Measurements from ENCODE around the gene PSME3IP1. TPM values are rescaled to one million over a fixed set of nuclear protein-coding genes. Genes with fewer than 3 reads are reported as not detected.

PSME3IP1 gene, protein sequence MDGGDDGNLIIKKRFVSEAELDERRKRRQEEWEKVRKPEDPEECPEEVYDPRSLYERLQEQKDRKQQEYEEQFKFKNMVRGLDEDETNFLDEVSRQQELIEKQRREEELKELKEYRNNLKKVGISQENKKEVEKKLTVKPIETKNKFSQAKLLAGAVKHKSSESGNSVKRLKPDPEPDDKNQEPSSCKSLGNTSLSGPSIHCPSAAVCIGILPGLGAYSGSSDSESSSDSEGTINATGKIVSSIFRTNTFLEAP
- 79.8 TPM for total RNA-seq
- long read RNA-seq, transcript FAM192A-201 (7 exons, 2,848 nt) = major isoform, 12 of 67 reads
- long read RNA-seq, transcript FAM192A-218 (7 exons, 1,086 nt) = minor isoform, 7 of 67 reads
- long read RNA-seq, partial matches to known transcripts = 16 of 67 reads
- long read RNA-seq, other reads (novel, unspliced or antisense) = 31 of 67 reads

DNA sequence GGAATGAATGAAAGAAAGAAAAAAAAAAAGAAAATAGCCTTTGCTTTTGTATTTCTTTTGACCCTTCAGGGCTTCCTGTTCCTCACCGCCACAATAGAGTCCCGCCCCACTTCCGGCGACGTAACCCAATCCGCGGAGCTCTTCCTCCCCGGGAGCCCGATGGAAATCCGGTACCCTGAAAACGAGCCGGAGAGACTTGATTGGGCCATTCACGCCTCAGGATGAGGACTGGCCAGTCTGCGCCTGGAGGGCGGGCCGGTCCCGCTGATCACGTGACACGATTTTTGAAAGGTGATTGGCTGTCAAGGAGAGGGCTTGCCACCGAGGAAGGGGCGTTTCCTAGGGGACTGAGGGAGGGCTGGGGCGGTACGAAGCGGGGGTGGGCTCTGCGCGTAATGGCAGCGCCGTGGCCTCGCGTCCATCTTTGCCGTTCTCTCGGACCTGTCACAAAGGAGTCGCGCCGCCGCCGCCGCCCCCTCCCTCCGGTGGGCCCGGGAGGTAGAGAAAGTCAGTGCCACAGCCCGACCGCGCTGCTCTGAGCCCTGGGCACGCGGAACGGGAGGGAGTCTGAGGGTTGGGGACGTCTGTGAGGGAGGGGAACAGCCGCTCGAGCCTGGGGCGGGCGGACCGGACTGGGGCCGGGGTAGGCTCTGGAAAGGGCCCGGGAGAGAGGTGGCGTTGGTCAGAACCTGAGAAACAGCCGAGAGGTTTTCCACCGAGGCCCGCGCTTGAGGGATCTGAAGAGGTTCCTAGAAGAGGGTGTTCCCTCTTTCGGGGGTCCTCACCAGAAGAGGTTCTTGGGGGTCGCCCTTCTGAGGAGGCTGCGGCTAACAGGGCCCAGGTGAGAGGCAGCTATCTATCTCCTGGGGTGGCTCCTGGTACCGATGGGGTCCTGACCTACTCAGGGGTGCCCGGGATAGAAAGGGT lies at the start of gene PSME3IP1, which contains the start of gene RSPRY1:
Gene PSME3IP1, minus strand, starts transcription at position 95 of the 927 bp plus-strand sequence. CDS start 12,185 bp downstream, outside the sequence.
Gene RSPRY1, plus strand, starts transcription at position 385 of the 927 bp plus-strand sequence. CDS start 18,330 bp downstream, outside the sequence.
- ATAC-seq (peak; percentile 97 to 98), DNase-seq (peak; percentile 98)
- H3K27me3 ChIP-seq (ENCODE audit: low read depth) = no peaks in the 10 kb centered on the region
- TF ChIP-seq, protein P1, sequence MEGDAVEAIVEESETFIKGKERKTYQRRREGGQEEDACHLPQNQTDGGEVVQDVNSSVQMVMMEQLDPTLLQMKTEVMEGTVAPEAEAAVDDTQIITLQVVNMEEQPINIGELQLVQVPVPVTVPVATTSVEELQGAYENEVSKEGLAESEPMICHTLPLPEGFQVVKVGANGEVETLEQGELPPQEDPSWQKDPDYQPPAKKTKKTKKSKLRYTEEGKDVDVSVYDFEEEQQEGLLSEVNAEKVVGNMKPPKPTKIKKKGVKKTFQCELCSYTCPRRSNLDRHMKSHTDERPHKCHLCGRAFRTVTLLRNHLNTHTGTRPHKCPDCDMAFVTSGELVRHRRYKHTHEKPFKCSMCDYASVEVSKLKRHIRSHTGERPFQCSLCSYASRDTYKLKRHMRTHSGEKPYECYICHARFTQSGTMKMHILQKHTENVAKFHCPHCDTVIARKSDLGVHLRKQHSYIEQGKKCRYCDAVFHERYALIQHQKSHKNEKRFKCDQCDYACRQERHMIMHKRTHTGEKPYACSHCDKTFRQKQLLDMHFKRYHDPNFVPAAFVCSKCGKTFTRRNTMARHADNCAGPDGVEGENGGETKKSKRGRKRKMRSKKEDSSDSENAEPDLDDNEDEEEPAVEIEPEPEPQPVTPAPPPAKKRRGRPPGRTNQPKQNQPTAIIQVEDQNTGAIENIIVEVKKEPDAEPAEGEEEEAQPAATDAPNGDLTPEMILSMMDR (IDR thresholded peaks at IDR 0.05) = no peak
- no peaks in the 10 kb centered on the region for H3K9me3 ChIP-seq
- no peaks in the 10 kb centered on the region for H3K36me3 ChIP-seq
- H3K27ac ChIP-seq = peak within 1 kb of the TSS; percentile 91
- intact Hi-C loops (cut with DNase I) = no loop called here
- H3K4me3 ChIP-seq = peak within 1 kb of the TSS; percentile 93
- peaks cover 29% of the 10 kb centered on the region for H3K4me1 ChIP-seq

DNA sequence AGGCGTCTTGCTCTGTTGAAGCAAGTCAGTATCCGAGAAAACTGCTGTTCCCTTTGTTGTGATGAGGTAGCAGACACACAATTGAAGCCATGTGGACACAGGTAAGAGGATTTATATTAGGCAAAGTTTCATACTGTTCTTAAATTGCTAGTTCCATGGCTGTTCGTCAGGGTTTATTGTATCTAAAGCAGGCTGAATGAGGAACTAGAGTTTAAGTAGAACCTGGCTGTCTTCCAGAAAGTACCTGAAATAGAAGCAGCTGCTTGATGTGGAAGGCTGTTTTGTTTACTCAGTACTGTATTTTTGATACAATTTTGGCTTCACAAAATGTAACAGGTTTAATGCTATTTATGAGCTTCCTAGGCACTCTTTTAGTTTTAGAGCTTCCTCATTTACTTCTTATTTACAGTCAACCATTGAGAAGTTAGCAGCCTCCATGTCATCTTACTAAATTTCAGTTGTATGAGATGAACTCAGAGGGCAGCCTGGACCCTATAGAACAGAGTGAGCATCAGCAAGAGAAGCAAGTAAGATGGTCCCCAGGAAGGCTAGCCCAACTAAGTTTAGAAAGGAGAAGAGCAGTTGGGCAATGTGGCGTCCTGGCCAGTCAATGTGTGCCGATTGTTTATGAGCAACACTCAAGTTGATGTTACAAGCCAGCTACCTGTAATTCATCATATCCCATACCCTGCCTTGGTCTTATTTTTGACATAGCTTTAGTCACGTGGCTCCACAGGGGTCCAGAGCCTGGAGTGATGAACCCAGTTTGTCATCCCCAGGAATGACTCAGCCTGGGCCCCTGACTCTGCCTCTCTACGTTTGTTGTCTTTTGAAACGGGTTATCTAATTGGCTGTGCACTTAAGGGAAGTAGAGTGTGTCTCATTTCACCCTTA lies 49.5 kb upstream of the PSME3IP1 start:
- ATAC-seq (peak; percentile 57 to 80), DNase-seq (no peak)
- Histone ChIP-seq H3K9me3 (no peaks in the 10 kb centered on the region), H3K27ac (no peak overlapping the region), H3K27me3 (ENCODE audit: low read depth) (no peaks in the 10 kb centered on the region), H3K4me3 (no peak overlapping the region), H3K36me3 (peaks cover 94% of the 10 kb centered on the region), H3K4me1 (peaks cover 11% of the 10 kb centered on the region)
- TF ChIP-seq, protein P1 (IDR thresholded peaks at IDR 0.05) = no peak
- intact Hi-C loops (cut with DNase I) = no loop called here

GRCh38 chr16:57234707-57235092 lies 48.9 kb upstream of the PSME3IP1 start:
- Histone ChIP-seq H3K4me3 (no peak overlapping the region), H3K27me3 (ENCODE audit: low read depth) (no peaks in the 10 kb centered on the region), H3K4me1 (peaks cover 11% of the 10 kb centered on the region), H3K27ac (no peak overlapping the region), H3K9me3 (no peaks in the 10 kb centered on the region), H3K36me3 (peaks cover 94% of the 10 kb centered on the region)
- DNase-seq (no peak), ATAC-seq (no peak)
- intact Hi-C loops (cut with DNase I) = no loop called here
- TF ChIP-seq, protein P1 (IDR thresholded peaks at IDR 0.05) = no peak

DNA sequence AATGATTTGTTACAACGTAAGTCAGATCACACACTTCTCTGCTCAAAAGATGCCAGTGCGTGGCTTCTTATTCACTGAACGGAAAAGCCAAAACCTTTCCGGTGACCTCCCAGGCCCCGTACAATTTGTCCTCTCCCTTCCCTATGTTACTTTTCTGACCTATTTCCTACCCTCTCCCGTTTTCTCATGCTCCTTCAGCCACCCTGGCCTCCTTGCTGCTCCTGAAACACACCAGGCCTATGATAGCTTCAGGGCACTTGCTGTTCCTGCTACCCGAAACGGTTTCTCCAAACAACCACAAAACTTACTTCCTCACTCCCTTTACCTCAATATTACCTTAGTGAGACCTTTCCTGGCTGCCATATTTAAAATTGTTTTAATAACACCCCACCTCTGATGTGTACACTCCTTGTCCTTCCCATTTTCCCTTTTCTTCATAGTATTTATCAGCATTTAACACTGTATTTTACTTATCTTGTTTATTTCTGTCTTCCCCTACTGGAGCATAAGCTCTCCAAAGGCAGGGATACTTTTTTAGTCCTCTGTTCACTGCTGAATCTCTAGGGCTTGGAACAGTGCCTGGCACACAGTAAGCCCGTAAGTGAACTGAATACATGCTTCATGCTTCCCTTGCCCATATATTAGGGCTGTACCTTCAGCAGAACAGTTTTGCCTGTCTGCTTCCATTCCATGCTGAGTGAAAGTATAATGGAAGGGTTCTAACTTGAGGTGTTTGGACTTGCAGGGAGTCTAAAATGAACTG lies 48.3 kb upstream of the PSME3IP1 start:
- no peak for ATAC-seq
- peaks cover 11% of the 10 kb centered on the region for H3K4me1 ChIP-seq
- peaks cover 94% of the 10 kb centered on the region for H3K36me3 ChIP-seq
- intact Hi-C loops (cut with DNase I) = no loop called here
- DNase-seq = no peak
- no peak overlapping the region for H3K4me3 ChIP-seq
- no peaks in the 10 kb centered on the region for H3K9me3 ChIP-seq
- no peaks in the 10 kb centered on the region for H3K27me3 ChIP-seq (ENCODE audit: low read depth)
- TF ChIP-seq, protein P1 (IDR thresholded peaks at IDR 0.05) = no peak
- no peak overlapping the region for H3K27ac ChIP-seq

All from lower lobe of right lung (tissue), 2 donors.